SU-DHL-6 (cell line): ENCODE results near the gene NBPF1.

ENCODE experiments used
- CTCF ChIP-seq: fragments of 200-600 bp; sonication (generic); IDR thresholded peaks from one replicate; pipeline ENCODE4 v1.5.1; 2017; ENCODE audit warnings: antibody characterized with exemption, mild to moderate bottlenecking, low read length, moderate library complexity; ENCODE audit not compliant: insufficient read depth, poor library complexity, severe bottlenecking
- EZH2phosphoT487 ChIP-seq: fragments of 200-600 bp; sonication (generic), shearing (Covaris generic); conservative IDR thresholded peaks from 2 replicates; pipeline ENCODE4 v1.6.1; 2018; ENCODE audit warnings: mild to moderate bottlenecking, antibody characterized with exemption, low read length, moderate library complexity, mixed read lengths

- no peak for TF ChIP-seq CTCF
- TF ChIP-seq EZH2phosphoT487: no peak
Measured at GRCh38 chr1:16621300-16621658, 7.9 kb upstream of the NBPF1 start.
